Activated naive CD4-positive, alpha-beta T cell treated with anti-CD3 and anti-CD28 coated beads, Interleukin-2, amount 50 U/mL, for 72 hours (primary cell): Measurements from ENCODE around the gene MCM10. TPM values are rescaled to one million over a fixed set of nuclear protein-coding genes. Genes with fewer than 3 reads are reported as not detected.
"Not testable (repeated sequence)": the region's sequence is repeated elsewhere in the genome, so short reads cannot be mapped to it uniquely, and the experiment has no call there.

Experiments
- ATAC-seq, 2 donors: fragments of 150-1000 bp; cut with Tn5 transposase; 2 replicates each; pipeline ENCODE4 v1.10.0; 2021; ENCODE audit warnings: mild to moderate bottlenecking in 2 of 2, moderate library complexity in 2 of 2
- DNase-seq, 2 donors: peaks; one replicate each; pipeline ENCODE4 v3.0.0; 2021 to 2022; ENCODE audit warnings: low spot score in 2 of 2
- H3K27ac Mint-ChIP-seq, 2 donors: one replicate each; pipeline ENCODE4 v1.8.0; 2022; ENCODE audit warnings: mild to moderate bottlenecking in 2 of 2, mixed read lengths in 2 of 2
- H3K36me3 Mint-ChIP-seq, 2 donors: one replicate each; pipeline ENCODE4 v1.8.0; 2022; ENCODE audit warnings: mixed read lengths in 2 of 2
- H3K9me3 Mint-ChIP-seq, 2 donors: one replicate each; pipeline ENCODE4 v1.8.0; 2022; ENCODE audit warnings: mixed read lengths in 2 of 2
- total RNA-seq, 2 donors: library from RNA; stranded (reverse); gene quantifications; one replicate each; pipeline ENCODE4 v1.2.3, GENCODE V29; 2022

MCM10 gene
- total RNA-seq, 2 donors from 2014 or later, result 60.0 to 64.6 TPM

DNA sequence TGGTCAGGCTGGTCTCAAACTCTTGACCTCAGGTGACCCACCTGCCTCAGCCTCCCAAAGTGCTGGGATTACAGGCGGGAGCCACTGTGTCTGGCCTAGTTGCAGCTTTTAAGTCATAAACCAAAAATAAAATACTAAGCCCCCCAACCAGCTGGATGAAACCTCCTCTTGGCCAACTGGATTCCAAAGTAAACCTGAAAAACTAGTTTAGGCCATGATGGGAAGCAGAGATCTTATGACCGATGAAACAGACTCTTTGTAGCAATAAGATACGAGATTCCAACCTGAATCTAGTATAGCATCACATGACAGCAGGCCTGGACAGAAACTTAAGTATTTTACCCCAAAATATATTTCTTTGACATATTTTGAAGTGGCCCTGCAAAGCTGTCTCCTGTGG lies 9.1 kb upstream of the MCM10 start:
- Mint-ChIP-seq H3K27ac (no peak overlapping the region), H3K36me3 (peaks cover 0 to 11% of the 10 kb centered on the region in 2 donors), H3K9me3 (peaks cover 12 to 13% of the 10 kb centered on the region in 2 donors)
- ATAC-seq (no peak), DNase-seq (no peak)

DNA sequence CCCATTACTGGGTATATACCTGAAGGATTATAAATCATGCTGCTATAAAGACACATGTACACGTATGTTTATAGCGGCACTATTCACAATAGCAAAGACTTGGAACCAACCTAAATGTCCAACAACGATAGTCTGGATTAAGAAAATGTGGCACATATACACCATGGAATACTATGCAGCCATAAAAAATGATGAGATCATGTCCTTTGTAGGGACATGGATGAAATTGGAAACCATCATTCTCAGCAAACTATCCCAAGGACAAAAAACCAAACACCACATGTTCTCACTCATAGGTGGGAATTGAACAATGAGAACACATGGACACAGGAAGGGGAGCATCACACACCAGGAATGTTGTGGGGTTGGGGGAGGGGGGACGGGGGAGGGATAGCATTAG lies 5.5 kb upstream of the MCM10 start:
- H3K36me3 Mint-ChIP-seq, result peaks cover 0 to 11% of the 10 kb centered on the region in 2 donors
- H3K9me3 Mint-ChIP-seq, DNase-seq, H3K27ac Mint-ChIP-seq, ATAC-seq: not testable (repeated sequence)

DNA sequence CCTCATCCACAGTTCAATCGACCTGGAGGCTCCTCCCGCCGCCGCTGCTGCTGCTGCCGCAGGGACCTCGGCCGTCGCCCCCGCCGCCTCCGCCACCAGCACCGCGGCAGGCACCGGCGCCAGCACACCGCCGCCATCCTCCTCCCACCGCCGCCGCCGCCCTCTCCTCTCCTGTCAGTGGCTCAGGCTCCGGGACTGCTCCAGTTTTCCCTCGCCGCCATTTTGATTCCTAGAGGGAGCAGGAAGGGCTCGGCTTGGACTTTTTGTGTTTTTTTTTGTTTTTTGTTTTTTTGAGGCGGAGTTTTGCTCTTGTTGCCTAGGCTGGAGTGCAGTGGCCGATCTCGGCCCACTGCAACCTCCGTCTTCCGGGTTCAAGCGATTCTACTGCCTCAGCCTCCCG lies 3.0 kb upstream of the MCM10 start:
- peaks cover 10 to 20% of the 10 kb centered on the region in 2 donors for H3K36me3 Mint-ChIP-seq
- no peak for ATAC-seq
- DNase-seq, result no peak
- peaks cover 4% of the 10 kb centered on the region in 2 donors for H3K9me3 Mint-ChIP-seq
- peak overlapping the region in 1 of 2 donors; percentile 82 for H3K27ac Mint-ChIP-seq

DNA sequence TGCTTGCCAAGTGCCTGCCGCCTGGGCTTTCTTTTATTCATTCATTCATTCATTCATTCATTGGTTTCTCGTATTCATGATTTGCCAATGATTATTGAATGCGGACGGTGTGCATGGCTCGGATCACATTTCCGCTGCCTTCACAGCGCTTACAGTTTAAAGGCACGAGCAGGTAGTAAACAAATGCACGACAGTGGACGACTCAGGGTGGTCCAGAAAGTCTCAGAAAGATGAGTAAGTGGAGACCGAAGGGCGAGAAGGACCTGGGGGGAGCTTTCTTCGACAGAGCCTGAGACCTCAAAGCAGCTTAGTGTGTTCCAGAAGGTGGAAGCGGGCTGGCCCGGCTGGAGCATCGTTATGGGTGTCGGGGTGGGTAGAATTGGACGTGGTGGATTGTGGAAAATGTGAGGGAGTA lies 506 bp downstream of the MCM10 start:
- H3K36me3 Mint-ChIP-seq, result peaks cover 17 to 23% of the 10 kb centered on the region in 2 donors
- H3K9me3 Mint-ChIP-seq, result no peaks in the 10 kb centered on the region
- H3K27ac Mint-ChIP-seq, result peak overlapping the region; percentile 81 to 94
- ATAC-seq, result peak; percentile 6 to 18
- DNase-seq, result no peak

- DNase-seq (no peak), ATAC-seq (no peak)
- peaks cover 28 to 40% of the 10 kb centered on the region in 2 donors for H3K36me3 Mint-ChIP-seq
- H3K27ac Mint-ChIP-seq, result no peak overlapping the region
- no peaks in the 10 kb centered on the region for H3K9me3 Mint-ChIP-seq
Observed at GRCh38 chr10:13163859-13164258, 2.5 kb downstream of the MCM10 start.

- Mint-ChIP-seq H3K36me3 (peaks cover 34 to 47% of the 10 kb centered on the region in 2 donors), H3K27ac (no peak overlapping the region), H3K9me3 (no peaks in the 10 kb centered on the region)
- ATAC-seq (no peak), DNase-seq (no peak)
Observed at GRCh38 chr10:13165177-13165576, 3.8 kb downstream of the MCM10 start.

- Mint-ChIP-seq H3K27ac (peak overlapping the region in 1 of 2 donors; percentile 1), H3K36me3 (peaks cover 41 to 53% of the 10 kb centered on the region in 2 donors), H3K9me3 (no peaks in the 10 kb centered on the region)
- ATAC-seq (no peak), DNase-seq (no peak)
Observed at GRCh38 chr10:13167568-13167967, 6.2 kb downstream of the MCM10 start.

- ATAC-seq, result no peak
- DNase-seq, result no peak
- Mint-ChIP-seq H3K36me3 (peaks cover 52 to 59% of the 10 kb centered on the region in 2 donors), H3K9me3 (no peaks in the 10 kb centered on the region), H3K27ac (no peak overlapping the region)
Observed at GRCh38 chr10:13168781-13169180, 7.4 kb downstream of the MCM10 start.

GRCh38 chr10:13173616-13174015 lies 12.3 kb downstream of the MCM10 start:
- no peaks in the 10 kb centered on the region for H3K9me3 Mint-ChIP-seq
- H3K36me3 Mint-ChIP-seq, result peaks cover 55 to 61% of the 10 kb centered on the region in 2 donors
- DNase-seq, result no peak
- no peak for ATAC-seq
- H3K27ac Mint-ChIP-seq, result no peak overlapping the region

GRCh38 chr10:13180788-13181187 lies 19.4 kb downstream of the MCM10 start:
- peak in 1 of 2 donors; percentile 18 for DNase-seq
- H3K36me3 Mint-ChIP-seq, result peaks cover 53 to 66% of the 10 kb centered on the region in 2 donors
- no peak overlapping the region for H3K27ac Mint-ChIP-seq
- H3K9me3 Mint-ChIP-seq, result no peaks in the 10 kb centered on the region
- peak; percentile 78 to 94 for ATAC-seq

DNA sequence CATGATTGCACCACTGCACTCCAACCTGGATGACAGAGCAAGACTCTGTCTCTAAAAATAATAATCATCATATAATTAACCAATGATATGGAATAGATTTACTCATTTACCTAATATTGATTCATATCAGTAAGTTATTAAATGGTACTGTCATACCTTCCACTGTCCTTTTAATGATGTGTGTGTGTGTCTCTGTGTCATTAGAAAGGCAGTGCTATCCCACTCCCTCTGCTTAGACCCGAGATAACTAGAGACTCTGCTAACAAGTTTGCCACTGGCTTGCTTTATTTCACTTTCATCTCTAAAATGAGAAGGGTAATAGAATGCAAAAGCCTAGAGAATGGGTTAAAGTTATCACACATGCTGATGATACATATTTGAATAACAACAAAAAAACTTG lies 21.1 kb downstream of the MCM10 start:
- ATAC-seq, result no peak
- DNase-seq, result no peak
- H3K9me3 Mint-ChIP-seq, result no peaks in the 10 kb centered on the region
- no peak overlapping the region for H3K27ac Mint-ChIP-seq
- peaks cover 61 to 73% of the 10 kb centered on the region in 2 donors for H3K36me3 Mint-ChIP-seq

DNA sequence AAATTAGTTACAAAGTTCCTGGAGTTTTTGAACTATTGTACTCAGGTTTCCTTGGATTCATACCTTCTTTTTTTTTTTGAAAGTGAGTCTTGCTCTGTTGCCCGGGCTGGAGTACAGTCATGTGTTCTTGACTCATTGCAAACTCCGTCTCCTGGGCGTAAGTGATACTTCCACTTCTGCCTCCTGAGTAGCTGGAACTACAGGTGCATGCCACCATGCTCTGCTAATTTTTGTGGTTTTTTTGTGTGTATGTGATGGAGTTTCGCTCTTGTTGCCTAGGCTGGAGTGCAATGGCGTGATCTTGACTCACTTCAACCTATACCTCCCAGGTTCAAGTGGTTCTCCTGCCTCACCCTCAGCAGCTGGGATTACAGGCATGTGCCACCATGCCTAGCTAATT lies 22.3 kb downstream of the MCM10 start:
- H3K36me3 Mint-ChIP-seq, result peaks cover 57 to 67% of the 10 kb centered on the region in 2 donors
- no peak overlapping the region for H3K27ac Mint-ChIP-seq
- no peak for DNase-seq
- ATAC-seq, result no peak
- no peaks in the 10 kb centered on the region for H3K9me3 Mint-ChIP-seq

- ATAC-seq (no peak), DNase-seq (no peak)
- Mint-ChIP-seq H3K36me3 (peaks cover 55 to 67% of the 10 kb centered on the region in 2 donors), H3K9me3 (no peaks in the 10 kb centered on the region), H3K27ac (no peak overlapping the region)
Observed at GRCh38 chr10:13184276-13184675, 22.9 kb downstream of the MCM10 start.

DNA sequence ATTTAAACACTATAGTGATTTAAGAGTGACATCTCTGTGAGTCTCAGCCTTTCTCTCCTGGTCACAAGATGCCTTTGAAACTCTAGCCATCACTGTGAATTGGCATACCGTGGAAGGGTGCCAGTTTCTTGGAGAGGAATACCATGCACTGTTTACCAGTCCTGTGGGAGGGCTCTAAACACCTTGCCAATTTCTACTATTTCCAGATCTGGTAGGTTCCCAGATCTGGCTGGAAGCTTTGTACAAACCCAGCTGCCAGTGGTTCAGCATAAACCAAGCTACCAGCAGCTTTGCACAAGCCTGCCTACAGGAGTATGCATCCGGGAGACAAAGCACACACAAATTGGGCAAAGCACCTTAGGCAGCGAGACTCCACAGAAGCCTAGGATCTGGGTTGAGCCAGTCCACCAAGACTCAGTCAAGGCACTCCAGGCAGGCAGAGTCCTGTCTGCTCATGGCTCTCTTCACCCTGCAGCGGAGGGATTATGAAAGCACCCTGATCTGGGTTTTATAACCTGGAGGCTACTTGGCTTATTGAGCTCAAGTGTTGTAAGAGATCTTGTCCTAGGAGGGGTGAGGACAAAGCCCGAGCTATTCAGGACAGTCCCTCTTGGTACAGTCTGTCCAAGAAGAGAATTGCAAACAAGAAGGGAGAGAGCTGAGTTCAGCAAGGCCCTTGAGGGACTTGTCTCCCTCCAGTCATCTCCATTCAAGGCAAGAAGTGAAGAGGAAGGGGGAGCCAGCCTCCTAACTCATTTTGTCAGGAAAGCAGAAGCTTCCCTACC lies 23.6 kb downstream of the MCM10 start:
- DNase-seq, result no peak
- no peak overlapping the region for H3K27ac Mint-ChIP-seq
- no peaks in the 10 kb centered on the region for H3K9me3 Mint-ChIP-seq
- ATAC-seq, result no peak
- peaks cover 54 to 67% of the 10 kb centered on the region in 2 donors for H3K36me3 Mint-ChIP-seq

- no peaks in the 10 kb centered on the region for H3K9me3 Mint-ChIP-seq
- H3K36me3 Mint-ChIP-seq, result peaks cover 57 to 67% of the 10 kb centered on the region in 2 donors
Observed at GRCh38 chr10:13187135-13187534, 25.8 kb downstream of the MCM10 start.

DNA sequence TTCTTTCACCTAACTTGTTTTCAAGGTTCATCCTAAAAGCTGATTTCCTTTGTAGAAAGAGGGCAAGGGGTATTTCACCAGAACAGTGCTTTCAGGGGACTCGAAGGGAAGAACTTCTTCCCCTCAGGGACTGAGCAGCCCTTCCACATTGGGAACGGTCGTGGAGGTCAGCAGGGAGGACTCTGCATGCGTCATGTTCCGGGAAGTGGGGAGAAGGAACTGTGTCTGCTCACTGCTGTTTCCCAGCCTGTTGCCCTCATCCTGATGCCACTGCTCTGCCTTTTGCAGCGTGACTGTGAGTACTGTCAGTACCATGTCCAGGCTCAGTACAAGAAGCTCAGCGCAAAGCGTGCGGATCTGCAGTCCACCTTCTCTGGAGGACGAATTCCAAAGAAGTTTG lies 27.2 kb downstream of the MCM10 start:
- H3K36me3 Mint-ChIP-seq, result peaks cover 55 to 66% of the 10 kb centered on the region in 2 donors
- H3K9me3 Mint-ChIP-seq, result no peaks in the 10 kb centered on the region

More at GRCh38 chr10:13187135-13187534, 25.8 kb downstream of the MCM10 start:
- no peak for DNase-seq
- ATAC-seq, result no peak
- H3K27ac Mint-ChIP-seq, result no peak overlapping the region

DNA sequence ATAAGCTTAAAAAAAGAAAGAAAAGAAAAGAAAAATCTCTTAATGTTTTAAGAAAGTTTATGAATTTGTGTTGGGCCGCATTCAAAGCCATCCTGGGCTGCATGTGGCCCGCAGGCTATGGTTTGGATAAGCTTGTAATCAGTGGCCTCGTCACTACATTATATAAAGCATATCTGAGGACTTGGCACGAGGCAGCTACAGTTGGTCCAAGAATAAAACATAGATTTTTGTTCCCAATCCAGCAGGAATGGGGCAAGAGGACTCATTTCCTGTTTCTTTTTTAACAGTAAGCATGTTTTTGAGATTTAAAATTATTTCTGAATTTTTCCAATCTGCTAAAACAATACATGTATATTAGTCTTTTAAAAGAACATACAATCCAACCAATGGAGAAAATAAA lies 28.6 kb downstream of the MCM10 start:
- Mint-ChIP-seq H3K9me3 (no peaks in the 10 kb centered on the region), H3K27ac (no peak overlapping the region), H3K36me3 (peaks cover 51 to 68% of the 10 kb centered on the region in 2 donors)
- DNase-seq (no peak), ATAC-seq (no peak)

More for the DNA sequence above, 27.2 kb downstream of the MCM10 start:
- no peak overlapping the region for H3K27ac Mint-ChIP-seq
- ATAC-seq (no peak), DNase-seq (no peak)

DNA sequence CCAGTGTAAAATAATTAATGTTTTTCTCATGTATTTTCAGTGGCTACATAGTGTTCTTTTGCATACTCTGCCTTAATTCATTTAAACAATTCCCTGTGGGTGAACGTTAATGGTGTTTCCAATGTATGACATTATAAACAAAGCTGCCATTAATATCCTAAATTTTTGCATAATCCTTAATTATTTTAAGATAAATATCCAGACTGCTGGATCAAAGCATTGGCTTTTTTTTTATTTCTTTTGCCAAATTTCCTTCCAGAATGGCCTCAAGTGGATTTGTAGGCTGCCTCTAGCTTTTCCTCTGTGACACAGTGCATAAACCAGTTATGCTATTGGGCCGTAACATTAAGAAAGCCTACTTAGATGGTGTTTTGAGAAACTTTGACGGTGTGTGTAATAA lies 29.5 kb downstream of the MCM10 start:
- DNase-seq, result no peak
- no peak for ATAC-seq
- Mint-ChIP-seq H3K27ac (no peak overlapping the region), H3K36me3 (peaks cover 45 to 69% of the 10 kb centered on the region in 2 donors), H3K9me3 (no peaks in the 10 kb centered on the region)
